Hindlimb muscle (tissue), 1 donor: ENCODE results near the gene TARBP2. TPM values are rescaled to one million over a fixed set of nuclear protein-coding genes. Genes with fewer than 3 reads are reported as not detected.
"Not testable (repeated sequence)": the region's sequence is repeated elsewhere in the genome, so short reads cannot be mapped to it uniquely, and the experiment has no call there.

Experiments used
- DNase-seq: peaks from one replicate; pipeline ENCODE4 v3.0.0-alpha.2; 2013
- polyA plus RNA-seq: library from polyadenylated mRNA; unstranded; fragments of 120-200 nt; gene quantifications from one replicate; pipeline ENCODE4 v1.2.1, GENCODE V29; 2013; ENCODE audit not compliant: insufficient read length

The TARBP2 gene
- polyA plus RNA-seq, 1 donor: 24.7 TPM

DNA sequence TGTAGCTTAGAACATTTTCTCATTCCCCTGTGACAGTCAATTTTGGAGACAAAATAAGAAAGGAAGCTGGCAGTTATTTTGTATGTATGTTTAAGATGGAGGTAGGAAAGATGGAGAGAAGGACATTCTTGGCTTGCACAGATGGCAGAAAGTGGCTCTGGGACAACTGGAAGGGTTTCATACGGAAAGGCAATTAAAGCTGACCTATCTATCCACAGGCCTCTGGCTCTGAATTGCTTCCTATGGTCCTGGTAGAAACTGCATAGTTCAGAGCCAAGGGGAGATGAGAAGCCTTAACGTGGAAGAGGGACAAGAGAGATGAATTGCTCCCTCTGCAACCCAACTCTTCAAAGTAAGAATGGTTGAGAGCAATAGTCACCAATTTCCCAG lies 14.2 kb downstream of the TARBP2 start:
- no peak for DNase-seq

DNA sequence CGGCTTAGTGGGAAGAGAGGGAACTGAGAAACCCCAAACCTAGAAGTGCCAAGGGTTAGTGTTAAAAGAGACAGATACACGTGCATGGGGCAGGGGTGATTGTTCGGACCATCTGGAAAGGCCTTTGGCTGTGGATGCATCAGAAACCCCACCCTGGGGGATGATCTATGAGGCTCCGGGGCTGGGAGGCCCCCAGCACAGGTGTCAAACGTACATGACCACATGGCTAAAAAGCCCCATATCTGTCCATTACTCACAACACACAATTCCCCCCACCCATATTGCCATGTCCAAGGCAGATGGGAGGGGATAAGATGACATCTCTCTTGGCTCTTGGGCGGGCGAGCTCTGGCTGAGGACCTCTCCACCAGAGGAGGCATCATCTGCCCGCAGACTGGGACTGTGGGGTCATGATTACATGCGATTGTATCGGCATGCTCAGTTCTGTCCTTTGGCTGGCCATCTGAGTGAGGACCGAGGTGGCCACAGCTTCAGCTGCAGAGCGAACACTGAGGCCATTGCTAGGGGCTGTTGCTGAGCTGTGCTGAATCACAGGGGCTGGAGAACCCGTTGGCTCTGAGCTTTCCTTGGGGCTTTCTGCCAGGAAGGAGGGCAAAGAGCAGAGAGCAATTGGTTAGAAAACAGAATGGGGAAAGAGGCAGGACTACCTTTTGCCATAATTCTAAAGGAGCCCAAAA lies 15.8 kb downstream of the TARBP2 start:
- DNase-seq: no peak

DNA sequence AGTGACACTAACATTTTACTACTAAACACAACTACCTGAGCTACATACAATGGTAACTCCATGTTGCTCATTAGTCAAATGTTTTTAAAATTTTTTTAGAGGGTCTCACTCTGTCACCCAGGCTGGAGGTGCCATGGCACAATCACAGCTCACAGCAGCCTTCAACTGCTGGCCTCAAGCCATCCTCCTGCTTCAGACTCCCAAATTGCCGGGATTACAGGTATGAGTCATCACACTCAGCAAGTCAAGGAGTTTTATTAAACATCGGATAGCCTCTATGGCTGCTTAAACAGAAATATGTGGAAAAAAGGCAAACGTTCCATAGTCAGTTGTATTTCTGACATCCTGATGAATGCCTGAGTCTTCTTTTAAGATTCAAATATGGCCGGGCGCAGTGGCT lies 17.3 kb downstream of the TARBP2 start:
- DNase-seq: no peak

DNA sequence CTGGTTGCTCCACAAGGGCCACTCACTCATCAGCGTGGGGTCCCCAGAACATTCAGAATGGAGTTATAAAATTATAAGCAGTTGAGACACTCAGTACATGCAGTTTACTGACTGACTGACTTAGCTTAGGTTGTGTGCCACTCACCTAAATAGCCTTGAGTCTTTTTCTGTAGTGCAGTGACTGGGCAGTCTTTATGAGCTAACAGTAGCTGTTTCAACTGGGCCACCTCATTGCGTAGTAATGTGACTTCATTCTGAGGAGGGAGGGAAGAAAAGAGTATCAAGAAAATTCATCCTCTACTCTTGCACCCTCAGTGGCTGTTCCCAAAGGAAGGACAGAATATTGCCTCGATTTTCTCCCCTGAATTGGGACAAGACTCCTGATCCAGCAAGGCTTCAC lies 22.0 kb downstream of the TARBP2 start:
- DNase-seq: no peak

DNA sequence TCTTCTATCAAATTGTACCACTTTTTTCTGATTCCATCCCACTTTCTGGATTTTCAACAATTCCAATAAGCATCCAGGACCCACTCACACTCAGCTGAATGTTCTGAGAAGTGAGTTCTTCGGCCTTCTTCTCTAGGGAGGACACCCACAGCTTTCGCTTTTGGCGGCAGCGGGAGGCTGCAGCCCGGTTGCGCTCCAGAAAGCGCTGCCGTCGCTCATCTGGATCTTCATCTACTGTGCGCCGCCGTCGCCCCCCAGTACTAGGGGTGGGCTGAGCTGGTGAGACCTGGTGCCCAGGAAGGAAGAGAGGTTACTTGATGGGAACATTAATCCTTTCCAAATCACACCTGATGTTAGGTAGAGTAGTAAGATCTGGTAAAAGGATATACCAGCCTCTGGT lies 23.4 kb downstream of the TARBP2 start:
- DNase-seq: no peak

DNA sequence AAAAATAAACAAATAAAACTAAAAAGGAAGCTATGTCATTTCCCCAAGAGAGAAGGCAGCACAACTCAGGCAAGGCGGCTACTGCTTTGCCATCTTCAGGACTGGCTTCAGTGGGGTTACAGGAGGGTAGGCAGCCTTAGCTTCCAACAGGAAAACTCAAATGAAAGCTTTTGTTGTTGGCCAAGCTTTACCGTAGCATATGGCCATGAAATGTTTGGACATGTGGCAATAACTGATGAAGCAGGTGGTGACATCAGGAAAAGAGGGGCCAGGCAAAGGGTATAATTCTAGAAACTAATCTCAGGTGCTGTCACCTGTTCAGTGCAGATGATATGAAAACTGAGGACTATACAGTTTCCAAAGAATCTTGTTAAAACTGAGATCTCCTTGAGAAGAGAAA lies 29.0 kb downstream of the TARBP2 start:
- DNase-seq: no peak

DNA sequence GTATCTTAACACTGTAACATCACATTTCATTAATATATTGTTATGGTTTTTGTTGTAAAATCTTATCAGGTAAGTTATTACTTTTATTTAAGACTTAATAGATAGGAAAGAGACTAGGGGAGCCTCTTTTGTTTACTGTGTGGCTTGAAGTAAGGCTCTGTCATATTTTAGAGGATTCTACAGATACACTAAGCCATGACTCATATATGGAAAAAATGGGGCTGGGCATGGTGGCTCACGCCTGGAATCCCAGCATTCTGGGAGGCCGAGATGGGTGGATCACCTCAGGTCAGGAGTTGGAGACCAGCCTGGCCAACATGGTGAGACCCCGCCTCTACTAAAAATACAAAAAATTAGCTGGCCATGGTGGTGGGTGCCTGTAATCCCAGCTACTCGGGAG lies 29.8 kb downstream of the TARBP2 start:
- no peak for DNase-seq

DNA sequence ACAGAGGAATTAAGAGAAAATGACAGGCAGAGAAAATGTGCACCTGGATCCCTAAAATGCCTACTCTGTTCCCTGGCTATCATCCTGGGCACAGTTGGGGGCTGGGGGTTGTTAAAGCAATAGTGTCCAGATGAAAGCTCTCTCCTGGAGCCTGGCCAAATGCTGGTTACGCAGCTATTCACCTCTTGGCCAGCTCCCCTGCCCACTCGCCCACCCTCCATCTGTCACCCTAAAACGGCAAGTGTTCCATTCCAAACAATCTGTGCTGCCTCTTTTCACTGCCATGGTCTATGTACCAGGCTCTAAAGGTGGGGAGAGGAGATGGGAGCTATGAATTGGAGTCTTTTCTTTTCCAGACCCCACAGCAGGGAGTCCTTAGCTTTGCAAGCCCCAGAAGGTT lies 30.9 kb downstream of the TARBP2 start:
- no peak for DNase-seq

DNA sequence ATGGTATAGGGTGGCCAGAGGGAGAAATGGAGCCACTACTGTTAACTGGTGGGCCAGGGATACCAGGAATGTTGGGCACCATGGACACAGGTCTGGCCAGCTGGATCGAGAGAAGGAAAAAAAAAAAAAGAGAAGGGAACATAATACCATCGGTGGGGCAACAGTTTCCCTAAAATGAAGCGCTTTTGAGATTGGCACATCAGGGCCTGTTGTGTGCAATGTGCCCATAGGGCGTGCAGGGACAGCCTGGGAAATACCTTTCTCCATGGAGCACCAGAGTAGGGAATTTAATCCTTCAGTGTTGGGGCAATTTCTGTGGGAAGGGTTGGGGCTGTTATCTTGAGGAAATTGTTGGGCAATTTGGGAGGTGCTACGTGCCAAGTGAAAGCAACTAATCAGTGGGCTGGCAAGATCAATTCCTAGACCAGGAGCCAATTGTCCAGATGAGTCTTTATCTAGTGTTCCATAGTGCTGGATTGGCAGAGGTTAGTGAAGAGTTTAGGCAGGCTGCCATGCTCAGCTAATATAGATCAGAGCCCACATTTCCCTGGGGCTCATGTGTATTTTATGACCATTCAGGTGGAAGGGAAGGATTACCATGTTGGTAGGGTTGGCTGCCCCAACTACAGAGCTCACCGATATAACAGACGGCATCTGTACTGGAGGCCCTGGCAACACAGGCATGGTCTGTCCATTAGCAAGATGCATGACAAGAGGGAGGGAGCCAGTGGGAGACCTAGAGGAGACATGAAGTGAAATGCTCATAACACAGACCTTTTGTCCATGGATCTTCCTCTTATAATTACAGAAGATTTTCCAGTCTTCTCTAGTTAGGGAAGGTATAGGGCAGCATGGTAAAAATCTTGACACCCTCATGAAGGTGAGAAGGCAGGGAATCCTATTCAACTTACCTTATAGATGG lies 31.7 kb downstream of the TARBP2 start:
- DNase-seq: no peak

DNA sequence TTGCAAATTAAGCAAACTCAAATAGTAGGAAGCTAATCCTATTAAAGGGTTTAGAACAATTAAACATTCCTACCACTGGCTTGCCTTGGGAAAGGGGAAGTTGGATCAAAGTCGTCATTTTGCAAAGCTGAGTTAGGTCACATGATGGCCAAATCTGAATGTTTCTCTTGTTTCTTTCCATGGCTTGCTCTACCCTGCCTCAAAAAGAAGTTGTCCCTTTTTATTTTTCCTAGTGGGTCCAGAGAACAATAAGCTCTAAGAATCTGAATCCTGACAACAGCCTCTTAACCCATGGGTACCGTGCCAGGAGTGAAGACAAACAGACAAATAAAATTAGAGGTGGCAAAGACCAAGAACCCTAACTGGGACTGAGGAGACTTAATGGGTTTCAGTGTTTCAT lies 32.4 kb downstream of the TARBP2 start:
- no peak for DNase-seq

DNA sequence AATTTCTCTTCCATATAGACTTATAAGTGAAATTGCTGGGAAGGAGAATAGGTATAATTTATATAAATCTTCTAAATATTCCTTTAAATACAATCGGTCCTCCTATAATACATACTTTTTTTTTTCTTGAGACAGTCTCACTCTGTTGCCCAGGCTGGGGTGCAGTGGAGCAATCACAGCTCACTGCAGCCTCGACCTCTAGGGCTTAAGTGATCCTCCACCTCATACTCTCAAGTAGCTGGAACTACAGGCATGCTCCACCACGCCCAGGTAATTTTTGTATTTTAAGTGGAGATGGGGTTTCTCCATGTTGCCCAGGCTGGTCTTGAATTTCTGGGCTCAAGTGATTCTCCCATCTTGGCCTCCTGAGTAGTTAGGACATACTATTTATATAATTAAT lies 35.9 kb downstream of the TARBP2 start:
- no peak for DNase-seq

DNA sequence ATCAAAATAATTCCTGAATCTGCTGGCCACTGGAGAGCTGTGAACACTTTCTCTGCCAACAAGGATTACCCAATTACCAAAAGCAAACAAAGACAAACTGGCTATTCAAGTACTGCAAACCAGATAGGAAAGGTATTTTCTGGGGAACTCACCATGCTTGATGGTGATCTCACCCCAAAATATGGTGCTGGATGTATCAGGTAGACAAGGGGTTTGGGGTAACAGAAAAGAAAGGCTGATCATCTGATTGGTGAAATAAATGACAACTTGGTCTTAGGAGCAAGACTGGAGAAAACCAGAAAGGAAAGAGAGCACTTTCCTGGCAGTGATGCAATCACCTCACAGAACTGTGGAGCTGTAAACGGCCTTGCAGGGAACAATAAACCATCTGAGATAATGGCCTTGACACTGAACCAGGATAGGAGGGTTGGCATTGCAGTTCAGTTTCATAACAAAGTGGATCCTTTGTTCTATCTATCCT lies 37.2 kb downstream of the TARBP2 start:
- DNase-seq: no peak

DNA sequence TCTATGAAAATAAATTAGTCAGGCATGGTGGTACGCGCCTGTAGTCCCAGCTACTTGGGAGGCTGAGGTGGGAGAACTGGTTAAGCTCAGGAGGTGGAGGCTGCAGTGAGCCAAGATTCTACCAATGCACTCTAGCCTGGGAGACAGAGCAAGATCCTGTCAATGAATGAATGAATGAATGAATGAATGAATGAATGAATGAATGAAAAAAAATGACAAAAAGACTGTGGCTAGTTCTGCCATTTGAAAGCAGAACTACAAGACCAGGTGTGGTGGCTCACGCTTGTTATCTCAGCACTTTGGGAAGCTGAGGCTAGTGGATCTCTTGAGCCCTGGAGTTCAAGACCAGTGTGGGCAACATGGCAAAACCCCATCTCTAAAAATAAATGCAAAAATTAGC lies 38.4 kb downstream of the TARBP2 start:
- DNase-seq: no peak

DNA sequence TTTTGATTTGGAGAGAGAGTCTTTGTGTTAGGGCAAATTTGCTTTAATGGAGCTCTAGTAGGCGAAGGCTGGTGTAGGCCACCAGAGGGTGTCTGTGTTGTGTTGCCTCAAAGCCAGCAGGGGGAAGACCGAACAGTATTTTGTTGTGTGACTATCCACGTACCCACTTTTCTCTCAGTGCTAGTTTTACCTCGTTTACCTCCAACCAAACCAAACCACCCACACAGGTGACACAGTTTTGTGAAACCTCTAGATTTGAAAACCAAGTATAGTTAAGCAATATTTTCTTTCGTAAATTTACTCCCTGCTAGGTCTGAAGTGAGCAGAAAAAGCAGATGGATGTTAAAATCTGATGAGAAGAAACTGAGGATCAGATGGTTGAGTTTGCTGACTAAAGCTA lies 42.5 kb downstream of the TARBP2 start:
- DNase-seq: peak; percentile 66

DNA sequence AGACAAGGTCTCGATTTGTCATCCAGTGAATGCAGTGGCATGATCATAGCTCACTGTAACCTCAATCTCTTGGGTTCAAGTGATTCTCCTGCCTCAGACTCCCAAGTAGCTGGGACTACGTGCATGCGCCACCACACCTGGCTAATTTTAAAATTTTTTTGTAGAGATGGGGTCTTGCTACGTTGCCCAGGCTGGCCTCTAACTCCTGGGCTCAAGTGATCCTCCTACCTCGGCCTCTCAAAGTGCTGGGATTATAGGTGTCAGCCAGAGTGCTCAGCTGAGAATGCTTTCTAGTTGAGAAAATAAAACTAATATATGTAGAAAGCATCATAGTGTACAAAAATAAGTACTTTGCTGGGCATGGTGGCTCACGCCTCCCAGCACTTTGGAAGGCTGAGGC lies 47.3 kb downstream of the TARBP2 start:
- DNase-seq: not testable (repeated sequence)

DNA sequence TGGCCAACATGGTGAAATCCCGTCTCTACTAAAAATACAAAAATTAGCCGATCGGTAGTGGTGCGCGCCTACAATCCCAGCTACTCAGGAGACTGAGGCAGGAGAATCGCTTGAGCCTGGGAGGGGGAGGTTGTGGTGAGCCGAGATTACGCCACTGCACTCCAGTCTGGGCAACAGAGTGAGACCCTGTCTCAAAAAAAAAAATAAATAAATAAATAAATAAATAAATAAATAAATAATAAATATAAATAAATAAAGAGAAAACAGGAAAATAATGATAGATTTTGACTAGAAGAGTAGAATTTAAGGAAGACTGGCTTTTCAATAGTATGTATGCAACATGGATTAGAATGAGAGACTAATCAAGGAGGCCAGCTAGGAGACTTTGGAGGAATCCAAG lies 49.0 kb downstream of the TARBP2 start:
- not testable (repeated sequence) for DNase-seq

DNA sequence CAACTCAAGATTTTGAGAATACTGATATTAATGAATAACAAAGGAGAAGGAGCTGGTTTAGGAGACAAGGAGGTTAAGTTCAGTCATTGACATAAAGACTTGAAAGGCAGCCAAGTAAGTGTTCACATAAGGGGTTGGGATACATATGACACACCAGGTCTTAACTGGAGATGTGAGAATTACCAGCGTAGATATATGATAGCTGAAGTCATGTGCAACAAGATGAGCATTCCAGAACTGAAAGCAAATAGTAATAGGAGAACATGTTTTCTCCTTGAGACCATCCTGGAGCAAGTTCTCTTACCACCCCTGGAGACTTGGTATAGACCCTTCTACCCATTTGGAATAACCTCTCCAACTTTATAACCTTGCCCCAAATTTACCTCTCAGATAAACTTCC lies 49.5 kb downstream of the TARBP2 start:
- no peak for DNase-seq

DNA sequence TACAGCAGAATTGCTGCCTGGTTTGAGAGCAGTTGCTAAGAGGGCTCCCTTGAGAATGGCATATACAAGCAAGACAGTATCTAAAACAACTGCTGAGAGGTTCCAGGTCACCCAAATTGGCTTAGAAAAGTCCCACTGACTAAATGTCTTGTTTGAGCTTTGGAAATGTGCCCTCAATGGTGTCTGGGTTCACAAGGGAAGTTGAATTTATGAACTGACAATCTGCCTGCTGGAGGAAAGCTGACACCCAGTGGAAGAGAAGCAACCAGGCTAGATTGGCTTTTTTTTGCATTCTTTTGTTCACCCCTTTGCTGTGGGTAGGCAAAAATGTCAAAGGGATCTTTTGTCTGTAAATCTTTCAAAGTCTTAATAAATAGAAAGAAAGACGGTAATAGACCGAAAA lies 50.8 kb downstream of the TARBP2 start:
- no peak for DNase-seq

DNA sequence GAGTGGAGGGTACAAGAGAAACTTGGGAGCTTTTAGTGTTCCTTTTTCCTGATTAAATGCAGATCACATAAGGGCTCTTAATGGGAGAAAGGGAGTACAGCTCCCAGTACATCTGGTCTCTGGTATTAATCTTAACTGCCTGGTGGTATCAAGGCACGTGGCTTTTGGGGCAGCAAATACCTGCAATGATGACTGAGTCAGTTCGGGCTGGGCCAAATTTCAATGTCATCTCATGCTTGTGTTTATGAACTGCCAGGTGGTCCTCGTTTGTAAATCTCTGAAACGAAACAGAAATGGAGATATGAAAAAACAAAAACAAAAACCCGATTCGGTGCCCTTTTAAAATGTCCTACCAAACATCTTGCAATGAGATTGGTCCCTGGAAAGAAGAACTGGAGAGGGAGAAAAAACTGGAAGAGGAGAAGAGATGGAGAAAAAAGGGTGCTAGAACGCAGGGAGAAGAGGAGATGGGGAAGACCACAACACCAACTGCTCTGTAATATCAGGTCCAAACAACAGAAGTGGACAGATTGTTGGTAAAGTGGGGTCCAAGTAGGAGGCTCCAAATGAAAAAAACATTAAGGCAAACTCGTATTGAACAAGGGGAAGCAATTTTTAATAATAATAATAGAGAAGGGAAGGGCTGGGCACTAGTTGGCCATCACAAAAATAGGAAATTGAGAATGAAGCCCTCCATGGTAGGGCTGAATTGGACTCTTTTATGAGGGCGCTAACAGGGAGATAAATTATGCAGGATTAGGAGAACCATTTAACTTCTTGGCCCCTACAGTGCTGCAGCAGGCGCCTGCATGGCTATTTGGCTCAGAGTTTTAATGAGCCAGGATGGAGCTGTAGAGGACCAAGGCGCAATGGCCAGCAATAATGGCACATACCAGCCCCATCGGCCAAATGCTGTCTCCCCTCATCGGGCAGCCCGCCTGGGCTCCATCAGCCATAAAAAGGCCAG lies 51.6 kb downstream of the TARBP2 start:
- no peak for DNase-seq
